Neural crest cell (in vitro differentiated cells): ENCODE results near the gene MOV10L1. TPM values are rescaled to one million over a fixed set of nuclear protein-coding genes. Genes with fewer than 3 reads are reported as not detected.

Source experiments
- DNase-seq: peaks from one replicate; pipeline ENCODE4 v3.0.0; 2021; ENCODE audit warnings: low read depth, mixed read lengths, low spot score
- H3K27ac Mint-ChIP-seq: one replicate; pipeline ENCODE4 v1.8.0; 2021; ENCODE audit warnings: mild to moderate bottlenecking, mixed read lengths; ENCODE audit not compliant: unreplicated experiment
- H3K27me3 Mint-ChIP-seq: 2 replicates; pipeline ENCODE4 v1.8.0; 2021; ENCODE audit warnings: low read depth, mild to moderate bottlenecking, mixed read lengths
- H3K36me3 Mint-ChIP-seq: 2 replicates; pipeline ENCODE4 v1.8.0; 2021; ENCODE audit warnings: low read depth, mild to moderate bottlenecking, mixed read lengths
- H3K4me1 Mint-ChIP-seq: 2 replicates; pipeline ENCODE4 v1.8.0; 2021; ENCODE audit warnings: mixed read lengths
- H3K4me3 Mint-ChIP-seq: one replicate; pipeline ENCODE4 v1.8.0; 2021; ENCODE audit warnings: mild to moderate bottlenecking, mixed read lengths
- H3K9me3 Mint-ChIP-seq: 2 replicates; pipeline ENCODE4 v1.8.0; 2021; ENCODE audit warnings: mixed read lengths
- CTCF ChIP-seq: fragments of 200-600 bp; sonication (generic); conservative IDR thresholded peaks from 2 replicates; pipeline ENCODE4 v1.5.0; 2021; ENCODE audit warnings: antibody characterized with exemption, mild to moderate bottlenecking
- total RNA-seq: library from RNA; stranded (reverse); gene quantifications from 2 replicates; pipeline ENCODE4 v1.2.1, GENCODE V29; 2021

Gene MOV10L1
- total RNA-seq, 1 donor from 2014 or later: not detected

GRCh38 chr22:50138988-50139387 lies 49.2 kb downstream of the MOV10L1 start:
- Mint-ChIP-seq H3K9me3 (no peaks in the 10 kb centered on the region), H3K4me1 (peaks cover 6% of the 10 kb centered on the region), H3K27ac (no peak overlapping the region), H3K27me3 (peaks cover 5% of the 10 kb centered on the region), H3K4me3 (no peak overlapping the region), H3K36me3 (no peaks in the 10 kb centered on the region)
- DNase-seq: no peak
- TF ChIP-seq CTCF: no peak

GRCh38 chr22:50139843-50140415 lies 50.1 kb downstream of the MOV10L1 start:
- Mint-ChIP-seq H3K4me3 (no peak overlapping the region), H3K27me3 (peaks cover 5% of the 10 kb centered on the region), H3K36me3 (no peaks in the 10 kb centered on the region), H3K4me1 (peaks cover 6% of the 10 kb centered on the region), H3K9me3 (no peaks in the 10 kb centered on the region), H3K27ac (no peak overlapping the region)
- TF ChIP-seq CTCF: no peak
- DNase-seq: no peak

GRCh38 chr22:50140615-50141014 lies 50.8 kb downstream of the MOV10L1 start:
- H3K4me1 Mint-ChIP-seq: peaks cover 11% of the 10 kb centered on the region

GRCh38 chr22:50141462-50141861 lies 51.7 kb downstream of the MOV10L1 start:
- Mint-ChIP-seq H3K27me3 (peaks cover 3% of the 10 kb centered on the region), H3K27ac (no peak overlapping the region), H3K9me3 (no peaks in the 10 kb centered on the region), H3K4me3 (no peak overlapping the region), H3K36me3 (no peaks in the 10 kb centered on the region), H3K4me1 (peaks cover 18% of the 10 kb centered on the region)
- no peak for TF ChIP-seq CTCF
- no peak for DNase-seq

More at GRCh38 chr22:50140615-50141014, 50.8 kb downstream of the MOV10L1 start:
- Mint-ChIP-seq H3K36me3 (no peaks in the 10 kb centered on the region), H3K4me3 (no peak overlapping the region), H3K27ac (no peak overlapping the region), H3K9me3 (no peaks in the 10 kb centered on the region), H3K27me3 (peaks cover 5% of the 10 kb centered on the region)
- no peak for DNase-seq
- no peak for TF ChIP-seq CTCF

GRCh38 chr22:50141891-50142363 lies 52.1 kb downstream of the MOV10L1 start:
- peak; percentile 32 for DNase-seq
- Mint-ChIP-seq H3K4me1 (peaks cover 23% of the 10 kb centered on the region), H3K4me3 (no peak overlapping the region), H3K27ac (no peak overlapping the region), H3K27me3 (peaks cover 2% of the 10 kb centered on the region), H3K36me3 (no peaks in the 10 kb centered on the region), H3K9me3 (no peaks in the 10 kb centered on the region)
- peak; percentile 52 for TF ChIP-seq CTCF
